ENCODE results near the gene A1CF. TPM values are rescaled to one million over a fixed set of nuclear protein-coding genes. Genes with fewer than 3 reads are reported as not detected.

Gene A1CF
- total and polyA plus RNA-seq, 3 donors from 2014 or later, result 0.12 TPM; not detected in 2

- H3K9me3 ChIP-seq, result no peaks in the 10 kb centered on the region
- no peak overlapping the region for H3K27ac ChIP-seq
- no peaks in the 10 kb centered on the region for H3K4me1 ChIP-seq
- no peaks in the 10 kb centered on the region for H3K27me3 ChIP-seq
- intact Hi-C loops (cut with DNase I; ENCODE audit: low total_unique reads), result no loop called here
- H3K36me3 ChIP-seq (ENCODE audit: low read depth, missing control alignments), result no peaks in the 10 kb centered on the region
- WGBS, 2 donors, result 92 to 95% methylated on average over 2 of the region's 2 CpGs
- TF ChIP-seq POLR2A (IDR thresholded peaks at IDR 0.05), result no peak
- no peak for TF ChIP-seq CTCF (IDR thresholded peaks at IDR 0.05)
- no peak overlapping the region for H3K4me3 ChIP-seq
- no peak for DNase-seq
Measured at GRCh38 chr10:50876429-50876828, 9.0 kb downstream of the A1CF start.

DNA sequence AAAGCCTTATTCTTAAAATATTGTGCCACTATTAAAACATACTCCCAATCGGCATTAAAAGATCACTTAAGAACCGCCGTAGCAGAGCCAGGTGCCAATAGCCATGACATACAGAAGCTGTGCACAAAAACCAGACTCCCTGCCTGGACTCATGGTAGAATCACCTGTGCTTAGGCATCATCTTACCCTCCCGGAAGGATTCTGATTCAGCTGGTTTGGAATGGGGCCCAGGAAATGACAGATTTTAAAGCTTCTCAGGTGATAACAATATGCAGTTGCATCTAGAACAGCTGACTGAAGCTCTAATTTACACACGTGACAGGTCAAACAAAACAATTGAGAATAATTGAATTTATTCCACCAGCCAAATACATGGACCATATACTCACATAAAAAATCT lies 10.7 kb downstream of the A1CF start:
- H3K27me3 ChIP-seq, result no peaks in the 10 kb centered on the region
- H3K36me3 ChIP-seq (ENCODE audit: low read depth, missing control alignments), result no peaks in the 10 kb centered on the region
- no peak overlapping the region for H3K27ac ChIP-seq
- intact Hi-C loops (cut with DNase I; ENCODE audit: low total_unique reads), result no loop called here
- DNase-seq, result no peak
- TF ChIP-seq CTCF (IDR thresholded peaks at IDR 0.05) (no peak), POLR2A (IDR thresholded peaks at IDR 0.05) (no peak)
- no peak overlapping the region for H3K4me3 ChIP-seq
- WGBS, 2 donors, result 71 to 80% methylated on average over 5 of the region's 5 CpGs
- H3K9me3 ChIP-seq, result no peaks in the 10 kb centered on the region
- H3K4me1 ChIP-seq, result no peaks in the 10 kb centered on the region

GRCh38 chr10:50866317-50866716 lies 19.1 kb downstream of the A1CF start:
- TF ChIP-seq CTCF (IDR thresholded peaks at IDR 0.05) (no peak), POLR2A (IDR thresholded peaks at IDR 0.05) (no peak)
- no peak overlapping the region for H3K27ac ChIP-seq
- no peaks in the 10 kb centered on the region for H3K4me1 ChIP-seq
- no peaks in the 10 kb centered on the region for H3K36me3 ChIP-seq (ENCODE audit: low read depth, missing control alignments)
- H3K27me3 ChIP-seq, result no peaks in the 10 kb centered on the region
- 79 to 80% methylated on average over 2 of the region's 2 CpGs for WGBS, 2 donors
- H3K9me3 ChIP-seq, result no peaks in the 10 kb centered on the region
- no peak for DNase-seq
- intact Hi-C loops (cut with DNase I; ENCODE audit: low total_unique reads), result no loop called here
- H3K4me3 ChIP-seq, result no peak overlapping the region

DNA sequence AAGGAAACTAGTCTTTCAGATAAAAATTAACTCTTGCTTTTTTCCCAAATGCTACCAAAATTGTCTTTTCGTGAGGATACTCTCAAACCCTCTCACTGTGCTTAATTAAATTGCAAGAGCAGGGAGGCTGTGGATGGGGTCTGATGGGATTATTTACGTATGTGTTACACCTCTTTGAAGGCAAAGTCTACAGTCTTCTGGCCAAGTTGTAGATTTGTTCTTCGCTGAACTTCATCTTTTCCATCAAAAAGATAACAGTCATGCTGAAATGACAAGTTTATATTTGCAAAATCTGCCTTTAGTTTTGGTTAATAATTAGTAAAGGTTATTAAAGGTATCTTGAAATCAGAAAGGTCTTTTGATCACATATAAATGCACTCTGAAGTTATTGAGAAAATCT lies 22.7 kb downstream of the A1CF start:
- Histone ChIP-seq H3K27me3 (no peaks in the 10 kb centered on the region), H3K9me3 (no peaks in the 10 kb centered on the region), H3K4me3 (no peak overlapping the region), H3K27ac (no peak overlapping the region), H3K4me1 (no peaks in the 10 kb centered on the region), H3K36me3 (ENCODE audit: low read depth, missing control alignments) (no peaks in the 10 kb centered on the region)
- intact Hi-C loops (cut with DNase I; ENCODE audit: low total_unique reads), result no loop called here
- WGBS, 2 donors, result 74 to 80% methylated on average over 3 of the region's 3 CpGs
- TF ChIP-seq POLR2A (IDR thresholded peaks at IDR 0.05) (no peak), CTCF (IDR thresholded peaks at IDR 0.05) (no peak)
- DNase-seq, result no peak

GRCh38 chr10:50861370-50861769 lies 24.1 kb downstream of the A1CF start:
- H3K36me3 ChIP-seq (ENCODE audit: low read depth, missing control alignments), result no peaks in the 10 kb centered on the region
- no peak for DNase-seq
- no peaks in the 10 kb centered on the region for H3K9me3 ChIP-seq
- no peak for TF ChIP-seq CTCF (IDR thresholded peaks at IDR 0.05)
- no peak for TF ChIP-seq POLR2A (IDR thresholded peaks at IDR 0.05)
- H3K4me3 ChIP-seq, result no peak overlapping the region
- no peaks in the 10 kb centered on the region for H3K4me1 ChIP-seq
- intact Hi-C loops (cut with DNase I; ENCODE audit: low total_unique reads), result no loop called here
- H3K27ac ChIP-seq, result no peak overlapping the region
- no peaks in the 10 kb centered on the region for H3K27me3 ChIP-seq
